ENCODE measurements around the gene LYZL1. TPM values are rescaled to one million over a fixed set of nuclear protein-coding genes. Genes with fewer than 3 reads are reported as not detected.

LYZL1 gene
- total RNA-seq, 2 donors from 2014 or later: not detected

DNA sequence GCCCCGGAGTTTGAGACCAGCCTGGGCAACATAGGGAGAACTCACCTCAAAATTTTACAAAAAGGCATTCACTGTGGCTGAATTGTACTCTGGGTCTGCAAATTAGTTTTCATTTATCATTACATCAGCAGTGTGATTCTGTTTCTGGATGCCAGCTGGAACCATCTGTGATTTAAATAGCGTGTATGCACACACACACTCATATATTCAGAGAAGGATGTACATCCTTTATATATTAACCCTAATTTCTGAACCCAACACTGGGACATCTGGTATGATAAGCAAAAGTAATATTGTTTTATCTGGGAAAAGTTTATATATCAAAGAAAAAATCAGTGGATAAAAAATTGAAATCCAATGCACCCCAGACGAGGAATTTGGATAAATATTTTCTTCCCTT, 33.8 kb upstream of the LYZL1 start:
- Histone ChIP-seq H3K9me3 (no peaks in the 10 kb centered on the region), H3K4me3 (no peak overlapping the region), H3K36me3 (replicated peaks in 1 of 2; ENCODE audit: insufficient read depth in 1 of 2, low read depth in 2 of 2) (no peaks in the 10 kb centered on the region), H3K4me1 (peaks cover 9% of the 10 kb centered on the region), H3K27ac (peak overlapping the region in 2 of 4 donors; percentile 28 to 65), H3K27me3 (no peaks in the 10 kb centered on the region)
- ATAC-seq (no peak), DNase-seq (no peak)
- TF ChIP-seq, protein P1, sequence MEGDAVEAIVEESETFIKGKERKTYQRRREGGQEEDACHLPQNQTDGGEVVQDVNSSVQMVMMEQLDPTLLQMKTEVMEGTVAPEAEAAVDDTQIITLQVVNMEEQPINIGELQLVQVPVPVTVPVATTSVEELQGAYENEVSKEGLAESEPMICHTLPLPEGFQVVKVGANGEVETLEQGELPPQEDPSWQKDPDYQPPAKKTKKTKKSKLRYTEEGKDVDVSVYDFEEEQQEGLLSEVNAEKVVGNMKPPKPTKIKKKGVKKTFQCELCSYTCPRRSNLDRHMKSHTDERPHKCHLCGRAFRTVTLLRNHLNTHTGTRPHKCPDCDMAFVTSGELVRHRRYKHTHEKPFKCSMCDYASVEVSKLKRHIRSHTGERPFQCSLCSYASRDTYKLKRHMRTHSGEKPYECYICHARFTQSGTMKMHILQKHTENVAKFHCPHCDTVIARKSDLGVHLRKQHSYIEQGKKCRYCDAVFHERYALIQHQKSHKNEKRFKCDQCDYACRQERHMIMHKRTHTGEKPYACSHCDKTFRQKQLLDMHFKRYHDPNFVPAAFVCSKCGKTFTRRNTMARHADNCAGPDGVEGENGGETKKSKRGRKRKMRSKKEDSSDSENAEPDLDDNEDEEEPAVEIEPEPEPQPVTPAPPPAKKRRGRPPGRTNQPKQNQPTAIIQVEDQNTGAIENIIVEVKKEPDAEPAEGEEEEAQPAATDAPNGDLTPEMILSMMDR (IDR thresholded peaks at IDR 0.05): no peak
- TF ChIP-seq POLR2A (IDR thresholded peaks at IDR 0.05): no peak
- intact Hi-C loops (cut with DNase I): no loop called here
- WGBS, 2 donors: 40 to 46% methylated on average over 3 of the region's 3 CpGs

- peaks cover 9% of the 10 kb centered on the region for H3K4me1 ChIP-seq
- DNase-seq (no peak), ATAC-seq (no peak)
- no peaks in the 10 kb centered on the region for H3K36me3 ChIP-seq (replicated peaks in 1 of 2; ENCODE audit: insufficient read depth in 1 of 2, low read depth in 2 of 2)
- no peaks in the 10 kb centered on the region for H3K27me3 ChIP-seq
- no peak for TF ChIP-seq POLR2A (IDR thresholded peaks at IDR 0.05)
- TF ChIP-seq, protein P1 (IDR thresholded peaks at IDR 0.05): no peak
- intact Hi-C loops (cut with DNase I): no loop called here
- 63 to 79% methylated on average over 7 of the region's 7 CpGs for WGBS, 2 donors
- no peak overlapping the region for H3K4me3 ChIP-seq
- no peak overlapping the region for H3K27ac ChIP-seq
- H3K9me3 ChIP-seq: no peaks in the 10 kb centered on the region
Observed at GRCh38 chr10:29256019-29256418, 32.9 kb upstream of the LYZL1 start.

- Histone ChIP-seq H3K4me3 (no peak overlapping the region), H3K4me1 (peaks cover 9% of the 10 kb centered on the region), H3K27me3 (no peaks in the 10 kb centered on the region), H3K9me3 (no peaks in the 10 kb centered on the region), H3K36me3 (replicated peaks in 1 of 2; ENCODE audit: insufficient read depth in 1 of 2, low read depth in 2 of 2) (no peaks in the 10 kb centered on the region), H3K27ac (no peak overlapping the region)
- TF ChIP-seq POLR2A (IDR thresholded peaks at IDR 0.05): no peak
- TF ChIP-seq, protein P1 (IDR thresholded peaks at IDR 0.05): no peak
- WGBS, 2 donors: 41 to 46% methylated on average over 1 of the region's 1 CpG
- ATAC-seq (no peak), DNase-seq (no peak)
- intact Hi-C loops (cut with DNase I): no loop called here
Observed at GRCh38 chr10:29256586-29256985, 32.3 kb upstream of the LYZL1 start.

GRCh38 chr10:29257106-29257783, 31.6 kb upstream of the LYZL1 start:
- peaks cover 9% of the 10 kb centered on the region for H3K4me1 ChIP-seq
- peak; percentile 19 to 65 (median 44) for DNase-seq
- ATAC-seq: peak; percentile 45
- no peaks in the 10 kb centered on the region for H3K36me3 ChIP-seq (replicated peaks in 1 of 2; ENCODE audit: insufficient read depth in 1 of 2, low read depth in 2 of 2)
- intact Hi-C loops (cut with DNase I): no loop called here
- no peaks in the 10 kb centered on the region for H3K27me3 ChIP-seq
- no peak overlapping the region for H3K4me3 ChIP-seq
- H3K27ac ChIP-seq: peak overlapping the region in 1 of 4 donors; percentile 20
- 45 to 46% methylated on average over 11 of the region's 11 CpGs for WGBS, 2 donors
- no peaks in the 10 kb centered on the region for H3K9me3 ChIP-seq
- TF ChIP-seq POLR2A (IDR thresholded peaks at IDR 0.05): no peak
- TF ChIP-seq, protein P1 (IDR thresholded peaks at IDR 0.05): no peak

DNA sequence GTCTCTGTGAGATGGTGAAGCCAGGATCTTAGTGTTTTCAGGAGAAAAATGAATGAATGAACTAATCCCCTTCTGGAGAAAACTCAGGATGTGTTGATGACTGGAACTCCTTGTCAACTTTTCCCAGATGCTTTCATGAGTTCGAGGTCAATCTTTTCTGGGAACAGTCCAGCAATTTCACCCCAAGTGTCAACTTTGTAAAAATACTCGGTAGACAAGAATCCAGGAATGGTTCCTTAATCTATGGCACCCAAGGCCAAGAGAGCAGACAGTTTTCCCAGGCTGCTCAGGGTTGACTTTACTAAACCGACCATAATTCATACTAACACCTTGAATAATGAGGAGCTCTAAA, 31.1 kb upstream of the LYZL1 start:
- Histone ChIP-seq H3K4me3 (no peak overlapping the region), H3K9me3 (no peaks in the 10 kb centered on the region), H3K27ac (no peak overlapping the region), H3K36me3 (replicated peaks in 1 of 2; ENCODE audit: insufficient read depth in 1 of 2, low read depth in 2 of 2) (no peaks in the 10 kb centered on the region), H3K4me1 (peaks cover 9% of the 10 kb centered on the region), H3K27me3 (no peaks in the 10 kb centered on the region)
- WGBS, 2 donors: 38 to 44% methylated on average over 3 of the region's 3 CpGs
- TF ChIP-seq, protein P1 (IDR thresholded peaks at IDR 0.05): no peak
- no peak for TF ChIP-seq POLR2A (IDR thresholded peaks at IDR 0.05)
- intact Hi-C loops (cut with DNase I): no loop called here
- DNase-seq (no peak), ATAC-seq (no peak)
